HG03354 (cell line): Measurements from ENCODE around the gene DAND5.

ENCODE experiments used
- ATAC-seq: cut with Tn5 transposase; IDR thresholded peaks from one replicate; pipeline ENCODE4 v1.9.1; 2021; ENCODE audit warnings: mild to moderate bottlenecking; ENCODE audit not compliant: unreplicated experiment, poor library complexity, severe bottlenecking

The DAND5 gene

DNA sequence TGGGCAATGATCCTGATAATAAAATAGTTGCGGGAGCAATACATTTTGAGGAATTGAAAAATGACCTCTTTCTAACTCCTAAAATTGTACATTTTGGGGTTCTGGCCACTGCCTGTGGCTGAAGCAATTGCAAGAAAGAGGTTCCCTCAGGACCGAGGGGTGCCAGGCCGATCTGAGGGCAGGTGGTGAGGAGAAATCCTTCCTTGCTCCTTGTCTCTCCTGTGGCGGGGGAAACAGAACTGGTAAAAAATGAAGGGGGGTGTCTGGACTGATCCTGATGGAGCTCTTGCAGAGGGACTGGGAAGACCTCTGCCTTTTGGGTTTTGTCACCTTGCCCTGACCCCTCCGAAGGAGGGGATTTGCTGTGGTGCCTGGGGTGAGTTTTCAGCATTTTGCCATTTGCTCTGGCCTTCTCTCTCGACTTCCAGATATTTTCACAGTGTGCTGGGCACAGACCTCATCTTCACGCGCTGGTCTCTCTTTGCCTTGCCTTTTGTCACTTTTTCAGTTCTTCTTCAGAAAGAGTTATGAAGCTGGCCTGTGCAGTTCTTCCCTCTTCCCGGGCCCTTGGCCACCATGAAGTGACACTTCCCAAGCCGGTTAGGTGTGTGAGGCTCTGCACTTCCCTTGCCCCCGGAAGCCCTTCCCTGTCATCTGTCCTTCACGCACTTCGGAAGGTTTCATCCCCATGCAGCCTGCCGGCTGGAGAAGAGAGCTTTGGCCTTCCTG lies 48.1 kb downstream of the DAND5 start:
- ATAC-seq = no peak

DNA sequence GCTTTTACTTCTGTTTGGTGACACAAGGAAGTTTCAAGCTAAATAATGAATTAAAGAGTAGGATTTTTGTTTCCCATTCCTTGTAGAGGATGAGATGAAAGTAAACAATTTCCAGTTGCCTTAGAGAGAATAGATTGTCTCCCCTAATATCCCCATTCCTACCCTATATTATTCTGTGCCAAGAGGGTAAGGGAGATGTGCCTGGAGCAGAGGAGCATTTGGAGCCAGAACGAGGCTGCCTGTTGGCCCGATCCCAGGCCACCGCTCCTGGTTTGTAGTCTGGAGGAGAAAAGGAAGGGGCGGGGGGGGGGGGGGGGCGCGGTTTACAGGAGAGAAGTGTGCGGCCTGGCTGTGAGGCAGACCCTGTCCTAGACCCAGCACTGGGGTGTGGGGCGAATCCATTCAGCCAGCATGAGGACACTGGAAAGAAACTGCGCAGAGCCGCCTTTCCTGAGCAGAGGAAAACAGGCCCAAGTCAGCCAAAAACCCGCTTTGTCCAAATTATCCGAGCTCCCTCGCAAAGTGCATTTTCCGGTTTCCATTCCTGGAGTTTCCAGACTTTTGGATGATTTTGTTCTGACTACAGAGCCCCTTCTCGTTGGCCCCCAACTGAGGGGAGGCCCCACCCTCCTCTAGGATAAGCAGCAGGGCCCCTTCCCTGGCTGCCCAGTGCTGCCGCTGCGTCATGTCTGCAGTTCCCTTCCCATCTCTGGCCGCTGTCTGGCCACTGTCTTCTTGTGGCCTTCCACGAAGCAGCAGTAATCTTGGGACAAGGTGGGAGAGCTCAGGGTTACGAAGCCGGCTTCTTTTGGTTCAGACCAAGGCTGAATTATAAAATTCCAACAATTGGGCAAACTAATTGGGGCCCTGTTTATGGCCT lies 48.9 kb downstream of the DAND5 start:
- no peak for ATAC-seq

DNA sequence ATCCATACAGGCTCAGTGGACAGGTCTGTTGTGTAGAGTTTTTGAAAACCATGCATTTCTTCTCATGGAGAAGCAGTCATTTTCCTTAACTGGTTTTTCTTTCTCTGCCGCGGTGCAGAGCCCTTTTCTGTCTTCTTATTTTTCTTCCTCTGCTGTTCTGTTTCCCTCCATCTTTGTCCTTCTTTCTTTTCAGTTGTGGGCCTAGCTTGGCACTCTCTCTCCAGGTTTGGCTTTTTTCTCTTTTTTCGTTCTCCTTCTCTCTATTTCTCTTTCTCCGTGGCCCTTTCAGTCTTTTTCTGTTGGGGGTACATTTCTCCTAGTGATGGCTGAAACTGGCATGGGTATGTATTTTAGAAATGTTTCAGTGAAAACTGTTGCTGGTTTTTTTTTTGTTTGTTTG lies 50.0 kb downstream of the DAND5 start:
- ATAC-seq = no peak

- ATAC-seq = no peak
Measured at GRCh38 chr19:13020002-13020414, 50.6 kb downstream of the DAND5 start.

- ATAC-seq = no peak
Measured at GRCh38 chr19:13022111-13022858, 52.9 kb downstream of the DAND5 start.

GRCh38 chr19:13022859-13023636 lies 53.7 kb downstream of the DAND5 start:
- no peak for ATAC-seq

GRCh38 chr19:13023656-13024055 lies 54.3 kb downstream of the DAND5 start:
- ATAC-seq = no peak
